H1 (cell line): Measurements from ENCODE around the gene SH3RF3. TPM values are rescaled to one million over a fixed set of nuclear protein-coding genes. Genes with fewer than 3 reads are reported as not detected.

ENCODE experiments used
- CTCF ChIA-PET: fragments of 300-600 bp; sonication (Branson Sonifier 250); formaldehyde crosslinking; loops from one replicate; lab custom pipeline; 2021; ENCODE audit not compliant: partially characterized antibody; lab: Charles Lee
- POLR2A ChIA-PET: fragments of 300-600 bp; sonication (Branson Sonifier 250); formaldehyde crosslinking; loops from one replicate; lab custom pipeline; 2021; ENCODE audit warnings: inconsistent platforms; ENCODE audit not compliant: partially characterized antibody; lab: Charles Lee
- DNase-seq, 2 experiments: peaks; one replicate each; pipeline versions ENCODE4 v3.0.0 to v3.0.0-alpha.2; 2010 to 2022; ENCODE audit warnings: low spot score in 2 of 2, low read depth in 1 of 2, mixed read lengths in 1 of 2
- FAIRE-seq: peaks from 2 replicates; lab custom pipeline; 2011; peaks lifted over from hg19 to GRCh38; lab: Jason Lieb, UNC
- H2AFZ ChIP-seq: 2 replicates; pipeline ENCODE4 v1.8.1; 2012; ENCODE audit warnings: low read length, inconsistent platforms
- H2AK5ac ChIP-seq: 2 replicates; pipeline ENCODE4 v1.6.1; 2013; ENCODE audit warnings: low read depth, low read length
- H2BK120ac ChIP-seq: replicated peaks from 2 replicates; pipeline ENCODE3; 2013; ENCODE audit warnings: low read depth, low read length, inconsistent platforms
- H2BK12ac ChIP-seq: 2 replicates; pipeline ENCODE4 v1.6.1; 2013; ENCODE audit warnings: low read depth, low read length
- H2BK15ac ChIP-seq: 2 replicates; pipeline ENCODE4 v1.6.1; 2013; ENCODE audit warnings: low read length
- H2BK20ac ChIP-seq: 2 replicates; pipeline ENCODE4 v1.6.1; 2013; ENCODE audit warnings: low read length
- H2BK5ac ChIP-seq: 2 replicates; pipeline ENCODE4 v1.6.1; 2013; ENCODE audit warnings: low read depth, low read length
- H3K14ac ChIP-seq: 2 replicates; pipeline ENCODE4 v1.6.1; 2013; ENCODE audit warnings: inconsistent platforms; ENCODE audit not compliant: insufficient read length
- H3K18ac ChIP-seq: 2 replicates; pipeline ENCODE4 v1.6.1; 2013; ENCODE audit warnings: low read length; ENCODE audit errors: extremely low read depth
- H3K23ac ChIP-seq: 2 replicates; pipeline ENCODE4 v1.6.1; 2013; ENCODE audit warnings: inconsistent platforms; ENCODE audit not compliant: insufficient read length
- H3K23me2 ChIP-seq: 2 replicates; pipeline ENCODE4 v1.6.1; 2013; ENCODE audit warnings: low read depth, low read length
- H3K27ac ChIP-seq: 2 replicates; pipeline ENCODE4 v1.6.1; 2011; ENCODE audit warnings: low read depth, low read length, inconsistent platforms
- H3K27me3 ChIP-seq, 4 experiments: replicated peaks in 1 of 4; 1 replicate in 1 of 4; 2 replicates in 3 of 4; pipeline versions ENCODE4 v1.6.1 to v1.8.1; 2011 to 2013; ENCODE audit warnings: low read length in 3 of 4, mild to moderate bottlenecking in 3 of 4, inconsistent platforms in 2 of 4, mixed read lengths in 2 of 4, moderate library complexity in 1 of 4; ENCODE audit not compliant: control insufficient read depth in 3 of 4, insufficient read depth in 3 of 4; ENCODE audit errors: extremely low read depth in 1 of 4
- H3K36me3 ChIP-seq, 4 experiments: 2 replicates each; pipeline versions ENCODE4 v1.6.1 to v1.8.1; 2011 to 2013; ENCODE audit warnings: mild to moderate bottlenecking in 4 of 4, low read length in 3 of 4, moderate library complexity in 2 of 4, control low read depth in 1 of 4, inconsistent platforms in 1 of 4; ENCODE audit not compliant: insufficient read depth in 4 of 4, control insufficient read depth in 2 of 4
- H3K4ac ChIP-seq: replicated peaks from 2 replicates; pipeline ENCODE3; 2013; ENCODE audit warnings: low read length, low read depth, mixed read lengths, inconsistent platforms; ENCODE audit not compliant: insufficient read length
- H3K4me1 ChIP-seq, 4 experiments: replicated peaks in 1 of 4; 1 replicate in 1 of 4; 2 replicates in 3 of 4; pipeline versions ENCODE4 v1.6.1 to v1.8.1; 2011 to 2013; ENCODE audit warnings: low read length in 3 of 4, inconsistent platforms in 2 of 4, mixed read lengths in 1 of 4; ENCODE audit not compliant: insufficient read depth in 4 of 4, control insufficient read depth in 3 of 4
- H3K4me2 ChIP-seq, 2 experiments: 2 replicates each; pipeline versions ENCODE4 v1.6.1 to v1.8.1; 2011 to 2013; ENCODE audit warnings: low read depth in 2 of 2, low read length in 2 of 2, control low read depth in 1 of 2, inconsistent platforms in 1 of 2, mild to moderate bottlenecking in 1 of 2; ENCODE audit not compliant: insufficient read depth in 1 of 2
- H3K4me3 ChIP-seq, 4 experiments: fragments of 200-600, 300-600 bp in 1 of 4; sonication (generic), shearing (Covaris generic), sonication (Bioruptor Twin) in 1 of 4; 2 replicates each; pipeline versions ENCODE4 v1.5.1 to v1.8.1; 2011 to 2016; ENCODE audit warnings: low read length in 4 of 4, low read depth in 3 of 4, control low read depth in 2 of 4, inconsistent platforms in 2 of 4, mild to moderate bottlenecking in 2 of 4, mixed read lengths in 1 of 4, moderate library complexity in 1 of 4; ENCODE audit not compliant: insufficient read depth in 2 of 4; ENCODE audit errors: extremely low read depth in 1 of 4
- H3K56ac ChIP-seq: replicated peaks from 2 replicates; pipeline ENCODE3; 2013; ENCODE audit warnings: low read depth, mild to moderate bottlenecking, mixed read lengths, low read length, inconsistent platforms; ENCODE audit not compliant: insufficient read length
- H3K79me1 ChIP-seq: 2 replicates; pipeline ENCODE4 v1.6.1; 2013; ENCODE audit warnings: low read depth, low read length, control low read depth
- H3K79me2 ChIP-seq, 2 experiments: 2 replicates each; pipeline versions ENCODE4 v1.6.1 to v1.8.1; 2012 to 2013; ENCODE audit warnings: low read length in 2 of 2, mild to moderate bottlenecking in 2 of 2, inconsistent platforms in 1 of 2; ENCODE audit not compliant: insufficient read depth in 2 of 2, control insufficient read depth in 1 of 2
- H3K9ac ChIP-seq, 4 experiments: replicated peaks in 1 of 4; 1 replicate in 1 of 4; 2 replicates in 3 of 4; pipeline versions ENCODE4 v1.6.1 to v1.8.1; 2011 to 2013; ENCODE audit warnings: low read depth in 3 of 4, low read length in 3 of 4, control low read depth in 2 of 4, mild to moderate bottlenecking in 2 of 4, moderate library complexity in 2 of 4, inconsistent platforms in 1 of 4; ENCODE audit errors: extremely low read depth in 1 of 4
- H3K9me3 ChIP-seq, 2 experiments: 2 replicates each; pipeline versions ENCODE4 v1.6.1 to v1.8.1; 2012 to 2013; ENCODE audit warnings: mild to moderate bottlenecking in 2 of 2, moderate library complexity in 2 of 2, control low read depth in 1 of 2, inconsistent platforms in 1 of 2, low read depth in 1 of 2, low read length in 1 of 2, mixed read lengths in 1 of 2; ENCODE audit not compliant: insufficient read depth in 2 of 2
- H4K20me1 ChIP-seq, 2 experiments: replicated peaks in 1 of 2; 2 replicates each; pipeline versions ENCODE3 to v1.8.1; 2011 to 2013; ENCODE audit warnings: inconsistent platforms in 2 of 2, low read length in 2 of 2, mild to moderate bottlenecking in 1 of 2; ENCODE audit not compliant: insufficient read depth in 2 of 2, control insufficient read depth in 1 of 2
- H4K5ac ChIP-seq: 2 replicates; pipeline ENCODE4 v1.6.1; 2013; ENCODE audit warnings: low read length, low read depth, mixed read lengths, inconsistent platforms; ENCODE audit not compliant: insufficient read length
- H4K8ac ChIP-seq: 2 replicates; pipeline ENCODE4 v1.8.0; 2013; ENCODE audit warnings: mild to moderate bottlenecking, moderate library complexity, low read length, inconsistent platforms; ENCODE audit not compliant: insufficient read depth; ENCODE audit errors: extremely low read depth
- H4K91ac ChIP-seq: replicated peaks from 2 replicates; pipeline ENCODE3; 2013; ENCODE audit warnings: low read length, mixed read lengths, inconsistent platforms; ENCODE audit not compliant: insufficient read length
- BCL11A ChIP-seq, 2 experiments: IDR thresholded peaks; one replicate each; pipeline ENCODE4 v1.6.1; 2011; ENCODE audit warnings: low read depth in 2 of 2, low read length in 2 of 2, mild to moderate bottlenecking in 2 of 2
- GABPA ChIP-seq: IDR thresholded peaks from 2 replicates; pipeline ENCODE4 v1.6.1; 2011; ENCODE audit warnings: mild to moderate bottlenecking, low read length, moderate library complexity, borderline replicate concordance; ENCODE audit not compliant: insufficient read depth
- JUND ChIP-seq: IDR thresholded peaks from 2 replicates; pipeline ENCODE4 v1.6.1; 2011; ENCODE audit warnings: mild to moderate bottlenecking, improper control_type of control experiment, low read length
- KDM1A ChIP-seq: fragments of 200-600, 300-600 bp; sonication (generic); IDR thresholded peaks from 2 replicates; pipeline ENCODE4 v1.7.1; 2016; ENCODE audit warnings: mild to moderate bottlenecking, low read length, borderline replicate concordance
- PHF8 ChIP-seq: fragments of 200-600 bp; sonication (generic); conservative IDR thresholded peaks from 2 replicates; pipeline ENCODE4 v1.7.1; 2012; ENCODE audit warnings: low read depth, mild to moderate bottlenecking, inconsistent platforms, low read length, moderate library complexity
- SRF ChIP-seq: IDR thresholded peaks from 2 replicates; pipeline ENCODE4 v1.6.1; 2011; ENCODE audit warnings: mild to moderate bottlenecking, low read depth, low read length, moderate library complexity
- SUZ12 ChIP-seq: fragments of 200-600 bp; sonication (generic); IDR thresholded peaks from 2 replicates; pipeline ENCODE4 v1.6.1; 2012; ENCODE audit warnings: mild to moderate bottlenecking, inconsistent platforms, low read length, moderate library complexity, mixed read lengths
- WGBS, 2 experiments: shearing (Covaris generic) in 1 of 2; methylation state at CpG; one replicate each; pipeline versions ENCODE4 v1.1.6 to v1.1.7; 2013 to 2015; ENCODE audit warnings: low lambda C conversion rate in 2 of 2, mixed read lengths in 2 of 2, inconsistent platforms in 1 of 2, low coverage in 1 of 2, missing lambda C conversion rate in 1 of 2; ENCODE audit not compliant: insufficient replicate concordance in 2 of 2, insufficient coverage in 1 of 2, insufficient read length in 1 of 2; ENCODE audit errors: extremely low coverage in 1 of 2, missing lambda C conversion rate in 1 of 2; 5-methylcytosine and 5-hydroxymethylcytosine counted together
- polyA plus RNA-seq, 7 experiments: library from polyadenylated mRNA; depleted of rRNA in 3 of 7; stranded (reverse) in 5 of 7; unstranded in 2 of 7; fragments of >200 nt in 5 of 7; fragments of 200-250 nt in 2 of 7; gene quantifications; 1 replicate in 5 of 7; 2 replicates in 1 of 7; 4 replicates in 1 of 7; pipeline versions ENCODE4 v1.2.1 to v1.2.3, GENCODE V29; 2011 to 2013; ENCODE audit warnings: missing spikeins in 2 of 7, mixed read lengths in 2 of 7
- total RNA-seq: library from RNA; stranded (reverse); fragmentation: NEBNext Ultra II Directional; extraction: Animal tissue kit (Norgen Biotek cat#: 25700); gene quantifications from 2 replicates; pipeline ENCODE4 v1.2.1, GENCODE V29; 2021
- TF ChIP-seq, protein P1 (sequence below): IDR thresholded peaks from 2 replicates; pipeline ENCODE4 v1.6.1; 2012; ENCODE audit warnings: low read length, inconsistent platforms
- TF ChIP-seq, protein P2 (sequence below): IDR thresholded peaks from 2 replicates; pipeline ENCODE4 v1.6.1; 2012; ENCODE audit warnings: inconsistent platforms

The SH3RF3 gene
- total and polyA plus RNA-seq, 2 of the 8 experiments (the other 6 are each of a cell fraction or from before 2014, with no cell fraction given) = 0.11 to 0.65 TPM

DNA sequence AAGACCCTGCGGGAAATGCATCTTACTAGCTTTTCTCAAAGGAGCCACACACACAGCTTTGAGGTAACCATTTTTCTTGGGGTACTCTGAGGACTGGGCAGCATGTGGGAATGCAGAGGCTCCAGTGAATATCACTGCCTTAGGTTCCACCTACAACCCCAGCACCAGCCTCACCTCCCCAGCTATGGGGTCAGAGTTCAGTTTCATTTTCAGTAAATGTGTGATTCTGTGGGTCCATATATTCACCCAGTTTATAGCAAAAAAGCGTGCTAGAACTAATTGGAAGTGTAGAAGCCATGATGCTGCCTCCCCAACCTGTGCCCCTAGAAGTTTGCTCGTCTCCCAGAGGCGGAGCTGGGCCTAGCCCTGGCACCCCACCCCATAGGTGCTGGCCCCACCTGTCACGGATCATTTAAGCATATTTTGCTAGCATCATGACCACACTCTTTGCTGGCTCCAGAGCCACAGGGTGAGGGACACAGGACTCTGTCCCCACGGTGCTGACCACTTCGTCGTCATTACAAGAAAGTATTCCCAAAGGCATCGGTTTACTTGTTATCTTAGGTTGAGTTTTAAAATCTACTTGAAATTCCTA is 57.7 kb downstream of the SH3RF3 start:
- no peak for DNase-seq
- TF ChIP-seq BCL11A (IDR thresholded peaks at IDR 0.05; ENCODE audit: low read depth in 2 of 2, low read length in 2 of 2) (no peak), SUZ12 (no peak), SRF (no peak), JUND (no peak), GABPA (no peak), KDM1A (no peak), PHF8 (no peak)
- TF ChIP-seq, protein P1, sequence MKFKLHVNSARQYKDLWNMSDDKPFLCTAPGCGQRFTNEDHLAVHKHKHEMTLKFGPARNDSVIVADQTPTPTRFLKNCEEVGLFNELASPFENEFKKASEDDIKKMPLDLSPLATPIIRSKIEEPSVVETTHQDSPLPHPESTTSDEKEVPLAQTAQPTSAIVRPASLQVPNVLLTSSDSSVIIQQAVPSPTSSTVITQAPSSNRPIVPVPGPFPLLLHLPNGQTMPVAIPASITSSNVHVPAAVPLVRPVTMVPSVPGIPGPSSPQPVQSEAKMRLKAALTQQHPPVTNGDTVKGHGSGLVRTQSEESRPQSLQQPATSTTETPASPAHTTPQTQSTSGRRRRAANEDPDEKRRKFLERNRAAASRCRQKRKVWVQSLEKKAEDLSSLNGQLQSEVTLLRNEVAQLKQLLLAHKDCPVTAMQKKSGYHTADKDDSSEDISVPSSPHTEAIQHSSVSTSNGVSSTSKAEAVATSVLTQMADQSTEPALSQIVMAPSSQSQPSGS = no peak
- TF ChIP-seq, protein P2, sequence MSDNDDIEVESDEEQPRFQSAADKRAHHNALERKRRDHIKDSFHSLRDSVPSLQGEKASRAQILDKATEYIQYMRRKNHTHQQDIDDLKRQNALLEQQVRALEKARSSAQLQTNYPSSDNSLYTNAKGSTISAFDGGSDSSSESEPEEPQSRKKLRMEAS = no peak

More for the DNA sequence above, 57.7 kb downstream of the SH3RF3 start:
- H2BK5ac ChIP-seq = no peak overlapping the region
- H4K20me1 ChIP-seq = no peaks in the 10 kb centered on the region
- H3K9ac ChIP-seq = no peak overlapping the region
- CTCF ChIA-PET = interaction anchor here (0.9 to 1.4 kb wide), 7 partner anchors 16 to 324 kb away, joined by 3 read pairs; no protein-coding TSS in a partner anchor
- H3K27ac ChIP-seq = no peak overlapping the region
- no peak overlapping the region for H2BK12ac ChIP-seq
- POLR2A ChIA-PET = no interaction called here
- H2BK20ac ChIP-seq = no peak overlapping the region
- no peaks in the 10 kb centered on the region for H3K9me3 ChIP-seq
- H2AFZ ChIP-seq = no peak overlapping the region
- no peak overlapping the region for H3K56ac ChIP-seq
- H3K79me1 ChIP-seq = no peaks in the 10 kb centered on the region
- no peak overlapping the region for H3K4me2 ChIP-seq
- 96% methylated on average over 9 of the region's 9 CpGs; no CpG with 5 or more reads in 1 of the 2 experiments for WGBS, 2 experiments
- H3K23ac ChIP-seq = no peak overlapping the region
- no peaks in the 10 kb centered on the region for H3K23me2 ChIP-seq
- no peak overlapping the region for H4K91ac ChIP-seq
- H3K4ac ChIP-seq = no peak overlapping the region
- H3K14ac ChIP-seq = no peak overlapping the region
- no peak overlapping the region for H2AK5ac ChIP-seq
- no peak overlapping the region for H2BK120ac ChIP-seq
- no peaks in the 10 kb centered on the region; a peak in 2 of 7 replicates for H3K4me1 ChIP-seq
- H2BK15ac ChIP-seq = no peak overlapping the region
- H4K8ac ChIP-seq = no peak overlapping the region
- H3K4me3 ChIP-seq = no peak overlapping the region
- no peaks in the 10 kb centered on the region for H3K79me2 ChIP-seq
- H4K5ac ChIP-seq = no peak overlapping the region
- no peaks in the 10 kb centered on the region for H3K36me3 ChIP-seq
- FAIRE-seq = no peak
- H3K18ac ChIP-seq = no peak overlapping the region
- H3K27me3 ChIP-seq = no peaks in the 10 kb centered on the region; a peak in 1 of 7 replicates
